CD14-positive monocyte (primary cell): ENCODE results near the gene GPR37. TPM values are rescaled to one million over a fixed set of nuclear protein-coding genes. Genes with fewer than 3 reads are reported as not detected.

Experiments used
- DNase-seq, 3 donors: peaks; one replicate each; pipeline ENCODE4 v3.0.0-alpha.2; 2011 to 2022
- H2AFZ ChIP-seq: 2 replicates; pipeline ENCODE4 v1.6.0; 2012; ENCODE audit warnings: mild to moderate bottlenecking, low read depth, low read length, inconsistent platforms; ENCODE audit not compliant: insufficient read depth, poor library complexity, severe bottlenecking
- H3K27ac ChIP-seq, 2 donors: 1 replicate in 1 of 2; 2 replicates in 1 of 2; pipeline ENCODE4 v1.5.1; 2012 to 2013; ENCODE audit warnings: low read length in 2 of 2, control low read depth in 1 of 2, inconsistent platforms in 1 of 2, low read depth in 1 of 2, mild to moderate bottlenecking in 1 of 2
- H3K27me3 ChIP-seq, 2 donors: one replicate each; pipeline versions ENCODE4 v1.6.0 to v1.6.1; 2011 to 2013; ENCODE audit warnings: low read length in 2 of 2; ENCODE audit not compliant: control insufficient read depth in 2 of 2, insufficient read depth in 2 of 2
- H3K36me3 ChIP-seq, 2 donors: replicated peaks in 1 of 2; 1 replicate in 1 of 2; 2 replicates in 1 of 2; pipeline versions ENCODE4 v1.5.1 to v1.6.1; 2012 to 2013; ENCODE audit warnings: low read length in 2 of 2, control low read depth in 1 of 2, inconsistent platforms in 1 of 2, mild to moderate bottlenecking in 1 of 2; ENCODE audit not compliant: insufficient read depth in 2 of 2, control insufficient read depth in 1 of 2
- H3K4me1 ChIP-seq, 2 donors: 1 replicate in 1 of 2; 2 replicates in 1 of 2; pipeline versions ENCODE4 v1.5.1 to v1.6.1; 2012 to 2013; ENCODE audit warnings: low read length in 2 of 2, control low read depth in 1 of 2, inconsistent platforms in 1 of 2, mild to moderate bottlenecking in 1 of 2, moderate library complexity in 1 of 2; ENCODE audit not compliant: insufficient read depth in 2 of 2, control insufficient read depth in 1 of 2
- H3K4me2 ChIP-seq: replicated peaks from 2 replicates; pipeline ENCODE3; 2012; ENCODE audit warnings: low read length, moderate library complexity, mild to moderate bottlenecking; ENCODE audit not compliant: poor library complexity, severe bottlenecking; ENCODE audit errors: extremely low read depth
- H3K4me3 ChIP-seq, 3 experiments: fragments of 200-600 bp in 1 of 3; sonication (generic) in 1 of 3; replicated peaks in 1 of 3; 1 replicate in 2 of 3; 2 replicates in 1 of 3; pipeline ENCODE4 v1.5.1; 2011 to 2013; ENCODE audit warnings: low read length in 3 of 3, mild to moderate bottlenecking in 3 of 3, control low read depth in 2 of 3, low read depth in 2 of 3, inconsistent platforms in 1 of 3, moderate library complexity in 1 of 3
- H3K79me2 ChIP-seq: 2 replicates; pipeline ENCODE4 v1.6.0; 2012; ENCODE audit warnings: mild to moderate bottlenecking, control low read depth, inconsistent platforms, low read length, moderate library complexity; ENCODE audit not compliant: insufficient read depth
- H3K9ac ChIP-seq: 2 replicates; pipeline ENCODE4 v1.6.0; 2017; ENCODE audit warnings: low read length, mild to moderate bottlenecking; ENCODE audit not compliant: insufficient read depth, poor library complexity, severe bottlenecking
- H3K9me3 ChIP-seq, 2 donors: replicated peaks in 1 of 2; 1 replicate in 1 of 2; 2 replicates in 1 of 2; pipeline versions ENCODE4 v1.5.1 to v1.6.1; 2012 to 2013; ENCODE audit warnings: low read length in 2 of 2, control low read depth in 1 of 2; ENCODE audit not compliant: control insufficient read depth in 1 of 2, insufficient read depth in 1 of 2
- H4K20me1 ChIP-seq: 2 replicates; pipeline ENCODE4 v1.6.0; 2012; ENCODE audit warnings: mild to moderate bottlenecking, low read length, control low read depth, moderate library complexity; ENCODE audit not compliant: insufficient read depth
- H3K27ac Mint-ChIP-seq, 7 donors: one replicate each; pipeline ENCODE4 v1.8.0; 2020; ENCODE audit warnings: mild to moderate bottlenecking in 7 of 7, mixed read lengths in 7 of 7, moderate library complexity in 6 of 7, inconsistent platforms in 2 of 7
- H3K27me3 Mint-ChIP-seq, 3 donors: one replicate each; pipeline ENCODE4 v1.8.0; 2021 to 2022; ENCODE audit warnings: low read depth in 3 of 3, mild to moderate bottlenecking in 3 of 3, mixed read lengths in 3 of 3, moderate library complexity in 3 of 3, inconsistent platforms in 1 of 3
- H3K36me3 Mint-ChIP-seq, 2 donors: one replicate each; pipeline ENCODE4 v1.8.0; 2020; ENCODE audit warnings: mixed read lengths in 2 of 2, inconsistent platforms in 1 of 2, mild to moderate bottlenecking in 1 of 2
- H3K4me1 Mint-ChIP-seq: one replicate; pipeline ENCODE4 v1.8.0; 2020; ENCODE audit warnings: mild to moderate bottlenecking, mixed read lengths
- H3K4me3 Mint-ChIP-seq, 2 donors: one replicate each; pipeline ENCODE4 v1.8.0; 2020; ENCODE audit warnings: mild to moderate bottlenecking in 2 of 2, mixed read lengths in 2 of 2, moderate library complexity in 1 of 2
- H3K9me3 Mint-ChIP-seq, 7 donors: one replicate each; pipeline ENCODE4 v1.8.0; 2020 to 2022; ENCODE audit warnings: mixed read lengths in 7 of 7, mild to moderate bottlenecking in 6 of 7, moderate library complexity in 6 of 7, inconsistent platforms in 2 of 7
- CTCF ChIP-seq: fragments of 200-600 bp; IDR thresholded peaks from one replicate; pipeline ENCODE4 v1.8.0; 2022; ENCODE audit warnings: antibody characterized with exemption, mild to moderate bottlenecking
- WGBS: methylation state at CpG from one replicate; pipeline ENCODE4 v1.1.5; 2013; ENCODE audit warnings: missing lambda C conversion rate; ENCODE audit not compliant: insufficient coverage; 5-methylcytosine and 5-hydroxymethylcytosine counted together
- intact Hi-C, 2 donors: fragments of 100-400 bp; cut with micrococcal nuclease; formaldehyde crosslinking; loops; one replicate each; pipeline versions ENCODE4 v1.15.0 to v1.15.1; 2023
- polyA plus RNA-seq, 3 donors: library from polyadenylated mRNA; depleted of rRNA in 1 of 3; unstranded in 2 of 3; stranded (reverse) in 1 of 3; fragments of 300-500 nt in 2 of 3; fragments of >200 nt in 1 of 3; fragmentation: Illumina TruSeq in 2 of 3; gene quantifications; 1 replicate in 2 of 3; 2 replicates in 1 of 3; pipeline ENCODE4 v1.2.3, GENCODE V29; 2012 to 2021

GPR37 gene
- polyA plus RNA-seq, 3 donors: not detected

- no CpG with 5 or more reads among the region's 3 CpGs for whole genome bisulfite sequencing
- no peaks in the 10 kb centered on the region for H3K4me1 ChIP-seq
Observed at GRCh38 chr7:124700655-124701054, 64.9 kb downstream of the GPR37 start.

GRCh38 chr7:124698964-124699363 lies 66.6 kb downstream of the GPR37 start:
- Histone ChIP-seq H3K9me3 (no peaks in the 10 kb centered on the region), H3K4me1 (no peaks in the 10 kb centered on the region), H2AFZ (no peak overlapping the region), H4K20me1 (no peaks in the 10 kb centered on the region), H3K36me3 (no peaks in the 10 kb centered on the region), H3K79me2 (no peaks in the 10 kb centered on the region), H3K9ac (no peak overlapping the region), H3K27ac (no peak overlapping the region), H3K4me2 (no peak overlapping the region), H3K4me3 (no peak overlapping the region), H3K27me3 (no peaks in the 10 kb centered on the region)
- H3K27me3 Mint-ChIP-seq: no peaks in the 10 kb centered on the region
- no CpG with 5 or more reads among the region's 3 CpGs for WGBS
- intact Hi-C loops: no loop called here
- no peak for TF ChIP-seq CTCF
- no peak overlapping the region for H3K27ac Mint-ChIP-seq
- no peak for DNase-seq
- no peaks in the 10 kb centered on the region for H3K4me1 Mint-ChIP-seq
- H3K36me3 Mint-ChIP-seq: no peaks in the 10 kb centered on the region
- peaks cover 0 to 10% (median 3%) of the 10 kb centered on the region in 7 donors for H3K9me3 Mint-ChIP-seq
- no peak overlapping the region for H3K4me3 Mint-ChIP-seq

More at GRCh38 chr7:124700655-124701054, 64.9 kb downstream of the GPR37 start:
- Histone ChIP-seq H3K27ac (no peak overlapping the region), H3K4me2 (no peak overlapping the region), H3K79me2 (no peaks in the 10 kb centered on the region), H3K9ac (no peak overlapping the region), H3K4me3 (no peak overlapping the region), H4K20me1 (no peaks in the 10 kb centered on the region), H3K9me3 (no peaks in the 10 kb centered on the region), H3K36me3 (no peaks in the 10 kb centered on the region), H2AFZ (no peak overlapping the region), H3K27me3 (no peaks in the 10 kb centered on the region)
- Mint-ChIP-seq H3K4me3 (no peak overlapping the region), H3K27ac (no peak overlapping the region), H3K27me3 (no peaks in the 10 kb centered on the region), H3K4me1 (no peaks in the 10 kb centered on the region), H3K36me3 (no peaks in the 10 kb centered on the region), H3K9me3 (peaks cover 0 to 5% (median 0%) of the 10 kb centered on the region in 7 donors)
- no peak for TF ChIP-seq CTCF
- intact Hi-C loops: no loop called here
- no peak for DNase-seq
